Measurements from ENCODE around the gene C19orf44. TPM values are rescaled to one million over a fixed set of nuclear protein-coding genes. Genes with fewer than 3 reads are reported as not detected.
A peak's percentile ranks its signal among the peaks of the same experiment; 100 is the strongest.
"Not testable (repeated sequence)": the region's sequence is repeated elsewhere in the genome, so short reads cannot be mapped to it uniquely, and the experiment has no call there.

C19orf44 gene
- total RNA-seq, 1 experiment from 2014 or later = 2.5 TPM

GRCh38 chr19:16482745-16483144 is 13.4 kb upstream of the C19orf44 start:
- Histone ChIP-seq H3K27me3 (ENCODE audit: low read length) (no peaks in the 10 kb centered on the region), H3K9me2 (replicated peaks; ENCODE audit: low read length) (no peaks in the 10 kb centered on the region), H4K20me1 (ENCODE audit: low read length) (no peaks in the 10 kb centered on the region), H3K79me2 (ENCODE audit: low read length) (no peaks in the 10 kb centered on the region), H2AFZ (ENCODE audit: low read length) (no peak overlapping the region), H3K4me3 (ENCODE audit: low read length) (no peak overlapping the region), H3K9me3 (ENCODE audit: low read length) (no peaks in the 10 kb centered on the region), H3K9ac (ENCODE audit: low read length) (no peak overlapping the region), H3F3A (ENCODE audit: low read length, unreplicated experiment) (no peaks in the 10 kb centered on the region), H3K27ac (ENCODE audit: low read length) (no peak overlapping the region), H3K4me1 (ENCODE audit: insufficient read depth, low read length) (no peaks in the 10 kb centered on the region), H3K4me2 (ENCODE audit: low read length) (no peak overlapping the region), H3K36me3 (ENCODE audit: low read depth, low read length) (no peaks in the 10 kb centered on the region)
- no TSS peak for BruUV-seq (replicated peaks)
- CTCF ChIA-PET = no interaction called here
- POLR2A ChIA-PET (ENCODE audit: unreplicated experiment) = no interaction called here
- ATAC-seq = no peak
- intact Hi-C loops (cut with micrococcal nuclease) = no loop called here
- DNase-seq = no peak
- TF ChIP-seq EZH2 (IDR thresholded peaks at IDR 0.05; ENCODE audit: low read length, unreplicated experiment) (no peak), CTCF (conservative IDR thresholded peaks at IDR 0.05; ENCODE audit: low read depth, low read length) (no peak), EZH2phosphoT487 (IDR thresholded peaks at IDR 0.05; ENCODE audit: borderline replicate concordance, low read length) (no peak)

- ATAC-seq; BruUV-seq (replicated peaks); H3K79me2 ChIP-seq (ENCODE audit: low read length); H3K9me2 ChIP-seq (replicated peaks; ENCODE audit: low read length); H3K27me3 ChIP-seq (ENCODE audit: low read length); DNase-seq; H3K4me3 ChIP-seq (ENCODE audit: low read length); H3K36me3 ChIP-seq (ENCODE audit: low read depth, low read length); H3K9ac ChIP-seq (ENCODE audit: low read length); H3K27ac ChIP-seq (ENCODE audit: low read length); H3K9me3 ChIP-seq (ENCODE audit: low read length); H3K4me1 ChIP-seq (ENCODE audit: insufficient read depth, low read length); POLR2A ChIA-PET (ENCODE audit: unreplicated experiment); intact Hi-C loops (cut with micrococcal nuclease); H2AFZ ChIP-seq (ENCODE audit: low read length); H4K20me1 ChIP-seq (ENCODE audit: low read length); H3F3A ChIP-seq (ENCODE audit: low read length, unreplicated experiment); H3K4me2 ChIP-seq (ENCODE audit: low read length); CTCF ChIA-PET: not testable (repeated sequence)
These were observed 9.7 kb upstream of the C19orf44 start for GRCh38 chr19:16486476-16486875.

- Histone ChIP-seq H4K20me1 (ENCODE audit: low read length) (no peaks in the 10 kb centered on the region), H3K27me3 (ENCODE audit: low read length) (no peaks in the 10 kb centered on the region), H3K4me2 (ENCODE audit: low read length) (peak overlapping the region; percentile 91), H3K9me3 (ENCODE audit: low read length) (no peaks in the 10 kb centered on the region), H3K4me1 (ENCODE audit: insufficient read depth, low read length) (peaks cover 18% of the 10 kb centered on the region), H3K4me3 (ENCODE audit: low read length) (peak overlapping the region; percentile 84), H3K27ac (ENCODE audit: low read length) (0 out of 2 replicates have a peak overlapping the region, but pooled peaks have one; percentile 7), H3K79me2 (ENCODE audit: low read length) (peaks cover 20% of the 10 kb centered on the region), H3K36me3 (ENCODE audit: low read depth, low read length) (0 out of 2 replicates have a peak, but pooled peaks cover 5% of the 10 kb centered on the region), H3K9ac (ENCODE audit: low read length) (peak overlapping the region; percentile 69), H3K9me2 (replicated peaks; ENCODE audit: low read length) (no peaks in the 10 kb centered on the region), H2AFZ (ENCODE audit: low read length) (peak overlapping the region; percentile 96), H3F3A (ENCODE audit: low read length, unreplicated experiment) (no peaks in the 10 kb centered on the region)
- POLR2A ChIA-PET (ENCODE audit: unreplicated experiment) = interaction anchor here (0.5 kb wide), 1 partner anchor 73 kb away, joined by 3 read pairs; no protein-coding TSS in a partner anchor
- TF ChIP-seq EZH2phosphoT487 (IDR thresholded peaks at IDR 0.05; ENCODE audit: borderline replicate concordance, low read length) = no peak
- no peak for TF ChIP-seq CTCF (conservative IDR thresholded peaks at IDR 0.05; ENCODE audit: low read depth, low read length)
- no peak for TF ChIP-seq EZH2 (IDR thresholded peaks at IDR 0.05; ENCODE audit: low read length, unreplicated experiment)
- TSS peak; percentile 63 for BruUV-seq (replicated peaks)
- peak; percentile 53 for DNase-seq
- CTCF ChIA-PET = no interaction called here
- ATAC-seq = peak; percentile 4; the same call in 1 of the 2 replicates
- intact Hi-C loops (cut with micrococcal nuclease) = no loop called here
These were observed 404 bp downstream of the C19orf44 start for GRCh38 chr19:16496613-16496983.

Data from PC-3 (cell line).